ENCODE data around the gene RHCG.
A peak's percentile ranks its signal among the peaks of the same experiment; 100 is the strongest.

RHCG gene

GRCh38 chr15:89446255-89446891, 50.0 kb downstream of the RHCG start:
- DNase-seq (ENCODE audit: extremely low read depth in 1 of 2, low read depth in 1 of 2) = peak in 1 of 2 donors; percentile 10

GRCh38 chr15:89445518-89445917, 50.9 kb downstream of the RHCG start:
- DNase-seq (ENCODE audit: extremely low read depth in 1 of 2, low read depth in 1 of 2) = no peak

- DNase-seq (ENCODE audit: extremely low read depth in 1 of 2, low read depth in 1 of 2) = no peak
These were observed 51.9 kb downstream of the RHCG start for GRCh38 chr15:89444241-89445225.

GRCh38 chr15:89443581-89443980, 52.8 kb downstream of the RHCG start:
- DNase-seq (ENCODE audit: extremely low read depth in 1 of 2, low read depth in 1 of 2) = no peak

GRCh38 chr15:89442671-89443307, 53.6 kb downstream of the RHCG start:
- peak in 1 of 2 donors; percentile 51 for DNase-seq (ENCODE audit: extremely low read depth in 1 of 2, low read depth in 1 of 2)

GRCh38 chr15:89442155-89442554, 54.2 kb downstream of the RHCG start:
- no peak for DNase-seq (ENCODE audit: extremely low read depth in 1 of 2, low read depth in 1 of 2)

GRCh38 chr15:89441295-89441812, 55.0 kb downstream of the RHCG start:
- DNase-seq (ENCODE audit: extremely low read depth in 1 of 2, low read depth in 1 of 2) = no peak

GRCh38 chr15:89439764-89440163, 56.6 kb downstream of the RHCG start:
- DNase-seq (ENCODE audit: extremely low read depth in 1 of 2, low read depth in 1 of 2) = no peak

GRCh38 chr15:89436560-89437311, 59.6 kb downstream of the RHCG start:
- DNase-seq (ENCODE audit: extremely low read depth in 1 of 2, low read depth in 1 of 2) = no peak

GRCh38 chr15:89435362-89435761, 61.0 kb downstream of the RHCG start:
- no peak for DNase-seq (ENCODE audit: extremely low read depth in 1 of 2, low read depth in 1 of 2)

- DNase-seq (ENCODE audit: extremely low read depth in 1 of 2, low read depth in 1 of 2) = no peak
These were observed 62.7 kb downstream of the RHCG start for GRCh38 chr15:89433686-89434085.

GRCh38 chr15:89430530-89431341, 65.6 kb downstream of the RHCG start:
- peak; percentile 66 to 68 for DNase-seq (ENCODE audit: extremely low read depth in 1 of 2, low read depth in 1 of 2)

- no peak for DNase-seq (ENCODE audit: extremely low read depth in 1 of 2, low read depth in 1 of 2)
These were observed 66.4 kb downstream of the RHCG start for GRCh38 chr15:89429986-89430385.

- no peak for DNase-seq (ENCODE audit: extremely low read depth in 1 of 2, low read depth in 1 of 2)
These were observed 67.4 kb downstream of the RHCG start for GRCh38 chr15:89429023-89429422.

- DNase-seq (ENCODE audit: extremely low read depth in 1 of 2, low read depth in 1 of 2) = no peak
These were observed 68.1 kb downstream of the RHCG start for GRCh38 chr15:89428246-89428645.

- no peak for DNase-seq (ENCODE audit: extremely low read depth in 1 of 2, low read depth in 1 of 2)
These were observed 69.9 kb downstream of the RHCG start for GRCh38 chr15:89426500-89426899.

GRCh38 chr15:89423981-89424380, 72.4 kb downstream of the RHCG start:
- DNase-seq (ENCODE audit: extremely low read depth in 1 of 2, low read depth in 1 of 2) = no peak
